Transverse colon (tissue), 4 donors: ENCODE measurements around the gene SMIM5.

Experiments used
- CTCF ChIP-seq, 5 experiments: fragments of 200-600 bp in 3 of 5; fragments of 450-650 bp in 2 of 5; sonication (generic) in 3 of 5; IDR thresholded peaks; 1 replicate in 2 of 5; 2 replicates in 3 of 5; pipeline ENCODE4 v1.5.1; 2016 to 2017; ENCODE audit warnings: antibody characterized with exemption in 5 of 5, inconsistent platforms in 3 of 5, mild to moderate bottlenecking in 2 of 5, moderate library complexity in 1 of 5
- POLR2A ChIP-seq: fragments of 450-650 bp; IDR thresholded peaks from one replicate; pipeline ENCODE4 v1.6.1; 2016; ENCODE audit warnings: antibody characterized with exemption, mild to moderate bottlenecking, moderate library complexity
- POLR2AphosphoS5 ChIP-seq, 3 donors: sonication (generic); formaldehyde crosslinking; IDR thresholded peaks; one replicate each; pipeline ENCODE4 v1.6.1; 2016; ENCODE audit warnings: antibody characterized with exemption in 3 of 3

GRCh38 chr17:75604034-75604695 lies 29.1 kb upstream of the SMIM5 start:
- TF ChIP-seq CTCF (IDR thresholded peaks at IDR 0.05): no peak
- TF ChIP-seq POLR2A: no peak
- no peak for TF ChIP-seq POLR2AphosphoS5 (IDR thresholded peaks at IDR 0.05)
